Urinary bladder (tissue), 4 donors: Measurements from ENCODE around the gene WFDC1. TPM values are rescaled to one million over a fixed set of nuclear protein-coding genes. Genes with fewer than 3 reads are reported as not detected.

ENCODE experiments used
- DNase-seq: peaks from one replicate; pipeline ENCODE4 v3.0.0-alpha.2; 2015; ENCODE audit errors: extremely low spot score
- H3K27ac ChIP-seq: one replicate; pipeline ENCODE4 v1.5.1; 2013; ENCODE audit warnings: low read depth, mild to moderate bottlenecking, moderate library complexity
- H3K36me3 ChIP-seq: one replicate; pipeline ENCODE4 v1.6.1; 2013; ENCODE audit warnings: mild to moderate bottlenecking, moderate library complexity; ENCODE audit not compliant: insufficient read depth
- H3K4me1 ChIP-seq: one replicate; pipeline ENCODE4 v1.6.1; 2013; ENCODE audit warnings: mild to moderate bottlenecking, moderate library complexity; ENCODE audit not compliant: insufficient read depth
- H3K4me3 ChIP-seq: one replicate; pipeline ENCODE4 v1.5.1; 2013; ENCODE audit warnings: low read depth, low read length
- WGBS: extraction: QIAGEN DNeasy Blood & Tissue Kit; methylation state at CpG from one replicate; pipeline ENCODE4 v1.1.7; 2013; 5-methylcytosine and 5-hydroxymethylcytosine counted together
- polyA plus RNA-seq: library from polyadenylated mRNA; stranded (reverse); fragments of 200-250 nt; gene quantifications from one replicate; pipeline ENCODE4 v1.2.3, GENCODE V29; 2013
- total RNA-seq: library from RNA; depleted of rRNA; stranded (reverse); fragments of >200 nt; gene quantifications from one replicate; pipeline ENCODE4 v1.2.3, GENCODE V29; 2014
- donor health status: healthy with polysubstance abuse.
- donor health status: healthy.

Gene WFDC1
- total and polyA plus RNA-seq, 2 donors, result 44.6 to 67.2 TPM

- DNase-seq, result no peak
- H3K27ac ChIP-seq, result no peak overlapping the region
- WGBS, result 90% methylated on average over 12 of the region's 12 CpGs
- no peak overlapping the region for H3K4me3 ChIP-seq
- no peaks in the 10 kb centered on the region for H3K36me3 ChIP-seq
- H3K4me1 ChIP-seq, result no peaks in the 10 kb centered on the region
Measured at GRCh38 chr16:84279881-84280280, 14.8 kb upstream of the WFDC1 start.

DNA sequence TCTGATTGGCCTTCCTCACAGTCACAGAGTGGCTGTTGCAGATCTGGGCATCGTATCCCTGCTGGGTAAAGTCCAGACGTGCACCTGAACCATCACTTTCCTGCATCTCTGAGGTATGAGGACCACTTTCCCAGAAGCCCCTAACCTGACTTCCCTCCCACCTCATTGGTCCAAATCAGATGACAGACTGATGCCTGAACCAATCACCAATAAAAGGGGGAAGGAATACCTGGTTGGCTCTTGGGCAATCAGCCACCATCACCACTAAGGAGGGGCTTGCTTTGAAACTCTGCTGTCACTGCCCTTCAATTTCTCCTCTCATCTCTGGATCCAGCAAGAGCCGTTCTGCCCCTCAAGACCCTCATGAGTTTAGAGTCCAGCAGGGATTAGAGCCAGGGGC, 13.6 kb upstream of the WFDC1 start:
- Histone ChIP-seq H3K4me3 (no peak overlapping the region), H3K36me3 (no peaks in the 10 kb centered on the region), H3K4me1 (no peaks in the 10 kb centered on the region), H3K27ac (no peak overlapping the region)
- WGBS, result 91% methylated on average over 3 of the region's 3 CpGs
- DNase-seq, result no peak

DNA sequence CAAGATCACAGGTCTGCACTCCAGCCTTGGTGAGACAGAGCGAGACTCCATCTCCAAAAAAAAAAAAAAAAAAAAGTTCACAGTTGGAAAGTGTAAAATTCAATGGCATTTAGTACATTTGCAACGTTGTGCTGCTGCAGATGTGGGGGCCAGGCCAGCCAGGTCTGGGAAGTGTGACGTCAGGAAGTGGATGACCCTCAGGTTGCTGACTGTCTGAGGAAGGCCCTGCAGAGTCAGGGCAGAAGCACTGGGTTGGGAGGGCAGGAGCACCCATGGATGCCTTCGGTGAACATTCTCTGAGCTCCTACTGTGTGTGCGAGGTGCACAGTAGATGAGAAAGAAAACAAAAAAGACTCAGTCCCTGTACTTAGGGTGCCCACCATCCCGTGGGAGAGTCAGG, 12.1 kb upstream of the WFDC1 start:
- DNase-seq, result no peak
- no peak overlapping the region for H3K4me3 ChIP-seq
- no peaks in the 10 kb centered on the region for H3K36me3 ChIP-seq
- no peak overlapping the region for H3K27ac ChIP-seq
- WGBS, result 80% methylated on average over 6 of the region's 6 CpGs
- H3K4me1 ChIP-seq, result no peaks in the 10 kb centered on the region

DNA sequence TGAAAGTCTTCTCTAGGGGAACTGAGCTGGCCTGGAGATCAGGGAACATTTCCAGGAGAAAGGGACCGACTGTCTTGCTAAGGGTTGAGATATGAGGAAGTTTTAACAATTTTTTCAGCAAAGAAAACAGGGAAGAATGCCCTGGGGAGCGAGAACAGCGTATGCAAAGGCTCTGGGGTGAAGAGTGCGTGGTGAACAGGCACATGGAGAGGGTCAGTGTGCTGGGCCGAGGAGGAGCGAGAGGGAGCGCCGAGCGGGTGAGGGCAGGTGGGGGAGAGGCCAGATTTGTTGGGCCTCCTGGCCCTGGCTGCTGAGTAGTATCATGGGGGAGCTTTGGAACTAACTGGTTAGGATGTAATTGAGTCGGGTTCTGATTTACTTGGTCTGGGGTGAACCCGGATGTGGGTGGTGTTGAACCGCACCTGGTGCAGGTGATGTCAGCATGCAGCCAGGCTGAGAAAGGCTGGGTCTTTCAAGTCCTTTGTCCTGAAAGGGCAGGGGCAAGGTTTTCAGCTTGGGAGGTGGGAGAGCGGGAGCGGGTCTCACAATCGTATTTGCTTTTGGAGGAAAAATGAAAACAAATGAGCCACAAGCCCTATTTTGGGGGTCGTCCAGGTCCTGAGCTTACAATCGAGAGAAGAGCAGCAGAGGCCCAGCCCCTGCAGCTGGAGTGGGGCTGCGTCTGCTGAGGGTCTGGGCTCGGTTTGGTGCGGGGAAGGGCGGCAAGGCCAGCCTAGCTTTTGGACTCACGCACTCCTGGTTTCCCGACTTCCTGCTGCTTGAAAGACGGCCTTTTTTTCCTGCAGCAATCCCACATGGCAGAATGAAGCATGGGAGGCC, 11.1 kb upstream of the WFDC1 start:
- H3K27ac ChIP-seq, result peak overlapping the region; percentile 53
- no peak overlapping the region for H3K4me3 ChIP-seq
- 70% methylated on average over 24 of the region's 24 CpGs for WGBS
- DNase-seq, result no peak
- H3K36me3 ChIP-seq, result no peaks in the 10 kb centered on the region
- H3K4me1 ChIP-seq, result no peaks in the 10 kb centered on the region

GRCh38 chr16:84284154-84284722, 10.4 kb upstream of the WFDC1 start:
- Histone ChIP-seq H3K4me3 (no peak overlapping the region), H3K36me3 (no peaks in the 10 kb centered on the region), H3K27ac (peak overlapping the region; percentile 53), H3K4me1 (no peaks in the 10 kb centered on the region)
- no peak for DNase-seq
- 38% methylated on average over 13 of the region's 13 CpGs for WGBS

- Histone ChIP-seq H3K27ac (no peak overlapping the region), H3K36me3 (no peaks in the 10 kb centered on the region), H3K4me3 (no peak overlapping the region), H3K4me1 (no peaks in the 10 kb centered on the region)
- 24% methylated on average over 16 of the region's 16 CpGs for WGBS
- no peak for DNase-seq
Measured at GRCh38 chr16:84286578-84287240, 8.0 kb upstream of the WFDC1 start.

- Histone ChIP-seq H3K4me3 (no peak overlapping the region), H3K36me3 (no peaks in the 10 kb centered on the region), H3K4me1 (no peaks in the 10 kb centered on the region), H3K27ac (no peak overlapping the region)
- no peak for DNase-seq
- 85% methylated on average over 8 of the region's 8 CpGs for WGBS
Measured at GRCh38 chr16:84288902-84289301, 5.8 kb upstream of the WFDC1 start.

DNA sequence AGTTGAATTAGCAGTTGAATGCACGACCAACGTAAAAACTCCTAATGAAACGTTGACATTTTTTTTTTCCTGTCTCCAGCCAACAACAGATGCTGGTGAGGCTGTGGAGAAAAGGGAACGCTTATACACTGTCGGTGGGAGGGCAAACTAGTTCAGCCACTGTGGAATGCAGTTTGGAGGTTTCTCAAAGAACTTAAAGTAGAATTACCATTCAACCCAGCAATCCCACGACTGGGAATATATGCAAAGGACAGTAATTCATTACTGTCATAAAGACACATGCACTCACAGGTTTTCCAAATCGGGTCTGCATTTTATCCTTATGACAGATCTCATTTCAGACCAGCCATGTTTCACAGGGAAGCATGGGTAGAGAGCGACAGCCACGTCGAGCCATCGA, 3.5 kb upstream of the WFDC1 start:
- H3K4me3 ChIP-seq, result no peak overlapping the region
- H3K4me1 ChIP-seq, result no peaks in the 10 kb centered on the region
- no peaks in the 10 kb centered on the region for H3K36me3 ChIP-seq
- DNase-seq, result no peak
- WGBS, result 35% methylated on average over 11 of the region's 11 CpGs
- no peak overlapping the region for H3K27ac ChIP-seq

DNA sequence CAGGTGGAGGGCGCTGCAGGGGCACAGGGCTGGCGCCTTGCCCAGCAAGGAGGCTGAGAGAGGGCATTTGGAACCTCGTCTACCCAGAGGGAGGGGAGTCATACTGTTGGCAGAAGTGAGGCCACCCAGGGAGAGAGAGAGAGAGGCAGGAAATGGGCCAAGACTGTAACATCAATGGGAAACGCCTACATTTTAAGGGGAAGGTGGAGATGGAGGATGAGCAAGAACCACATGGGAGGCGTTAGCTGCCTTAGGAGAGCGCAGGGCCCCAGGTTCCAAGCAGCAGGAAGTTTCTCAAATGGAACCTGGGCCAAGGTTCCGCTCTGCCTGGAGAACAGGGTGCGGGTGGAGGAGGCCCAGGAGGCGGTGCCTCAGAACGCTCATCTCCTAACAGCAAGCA, 2.7 kb upstream of the WFDC1 start:
- Histone ChIP-seq H3K36me3 (no peaks in the 10 kb centered on the region), H3K27ac (peak overlapping the region; percentile 12), H3K4me3 (no peak overlapping the region), H3K4me1 (no peaks in the 10 kb centered on the region)
- DNase-seq, result no peak
- WGBS, result 51% methylated on average over 10 of the region's 10 CpGs

GRCh38 chr16:84293406-84293805, 1.3 kb upstream of the WFDC1 start:
- 97% methylated on average over 5 of the region's 5 CpGs for WGBS
- H3K4me3 ChIP-seq, result no peak overlapping the region
- H3K27ac ChIP-seq, result no peak overlapping the region
- no peaks in the 10 kb centered on the region for H3K36me3 ChIP-seq
- H3K4me1 ChIP-seq, result no peaks in the 10 kb centered on the region
- no peak for DNase-seq

- DNase-seq, result no peak
- H3K27ac ChIP-seq, result no peak overlapping the region
- H3K36me3 ChIP-seq, result no peaks in the 10 kb centered on the region
- 46% methylated on average over 10 of the region's 10 CpGs for WGBS
- H3K4me1 ChIP-seq, result no peaks in the 10 kb centered on the region
- H3K4me3 ChIP-seq, result no peak overlapping the region
Measured at GRCh38 chr16:84294117-84294516, 561 bp upstream of the WFDC1 start.

DNA sequence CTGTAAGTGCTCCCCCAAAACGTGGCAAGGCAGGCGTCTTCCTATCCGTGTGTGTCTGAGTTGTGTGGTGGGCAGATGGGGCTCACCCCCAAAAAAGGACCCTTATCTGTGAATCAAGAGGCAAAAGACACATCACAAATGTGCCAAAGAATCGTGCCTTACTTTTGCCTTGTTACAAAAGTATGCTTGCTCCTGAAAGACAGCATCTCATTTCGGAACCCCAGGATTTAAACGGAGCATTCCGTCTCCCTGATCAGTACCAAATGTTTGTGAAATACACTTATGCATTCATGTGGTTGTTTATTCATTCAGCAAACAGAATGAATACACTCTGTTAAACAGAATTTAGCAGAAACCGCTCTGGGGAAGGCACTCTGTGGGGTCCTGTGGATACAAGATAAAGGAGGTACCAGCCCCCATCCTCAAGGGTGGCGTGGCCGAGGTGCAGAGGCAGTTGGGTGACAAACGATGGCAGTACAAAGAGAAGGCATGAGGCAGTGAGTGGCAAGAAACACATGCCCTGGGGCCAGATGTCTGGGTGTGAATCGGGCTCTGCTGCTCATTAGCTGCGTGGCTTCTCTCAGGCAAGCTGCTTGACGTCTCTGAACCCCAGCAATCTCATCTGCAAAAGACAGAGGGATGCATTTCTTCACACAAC, 654 bp downstream of the WFDC1 start:
- Histone ChIP-seq H3K27ac (peak overlapping the region; percentile 65), H3K4me1 (no peaks in the 10 kb centered on the region), H3K4me3 (peak overlapping the region; percentile 28), H3K36me3 (no peaks in the 10 kb centered on the region)
- DNase-seq, result no peak
- WGBS, result 20% methylated on average over 14 of the region's 14 CpGs

DNA sequence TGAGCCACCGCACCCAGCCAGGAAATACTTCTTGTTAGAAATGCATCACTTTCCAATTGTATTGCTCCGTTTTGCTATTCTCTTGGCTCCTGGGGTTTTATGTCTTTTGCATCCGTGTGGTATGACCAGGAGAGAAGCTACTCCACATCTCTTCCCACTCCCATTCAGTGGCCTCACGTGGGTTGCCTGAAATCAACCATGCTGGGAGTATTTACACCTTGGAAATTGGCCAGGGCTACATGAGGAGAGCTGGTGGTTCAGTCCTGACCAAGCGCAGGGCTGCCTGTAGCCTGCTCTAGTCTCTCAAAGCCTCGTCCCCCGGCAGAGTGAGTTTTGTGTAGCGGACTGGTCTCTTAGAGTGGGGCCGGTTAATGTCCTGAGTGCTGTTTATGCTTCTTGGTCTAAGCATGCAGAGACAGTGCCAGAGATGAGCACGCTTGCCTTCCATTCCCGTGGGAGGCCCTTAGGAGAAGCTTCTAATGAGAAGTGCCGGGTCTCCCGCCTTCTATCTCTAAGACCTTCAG, 3.8 kb downstream of the WFDC1 start:
- no peaks in the 10 kb centered on the region for H3K36me3 ChIP-seq
- peak overlapping the region; percentile 71 for H3K27ac ChIP-seq
- WGBS, result 47% methylated on average over 13 of the region's 13 CpGs
- no peak for DNase-seq
- no peak overlapping the region for H3K4me3 ChIP-seq
- H3K4me1 ChIP-seq, result no peaks in the 10 kb centered on the region
